Upper lobe of left lung (tissue), 4 donors: ENCODE data around the gene NOL3.

Source experiments
- POLR2A ChIP-seq, 4 donors: fragments of 450-650 bp; IDR thresholded peaks; one replicate each; pipeline ENCODE4 v1.5.1; 2016 to 2017; ENCODE audit warnings: antibody characterized with exemption in 4 of 4, mild to moderate bottlenecking in 2 of 4
- POLR2AphosphoS5 ChIP-seq, 2 donors: sonication (generic); formaldehyde crosslinking; IDR thresholded peaks; one replicate each; pipeline ENCODE4 v1.5.1; 2017; ENCODE audit warnings: antibody characterized with exemption in 2 of 2
- TF ChIP-seq, protein P1 (sequence below), 6 experiments: fragments of 450-650 bp in 4 of 6; fragments of 200-600 bp in 2 of 6; sonication (generic) in 2 of 6; IDR thresholded peaks; one replicate each; pipeline ENCODE4 v1.5.1; 2016 to 2019; ENCODE audit warnings: antibody characterized with exemption in 6 of 6

DNA sequence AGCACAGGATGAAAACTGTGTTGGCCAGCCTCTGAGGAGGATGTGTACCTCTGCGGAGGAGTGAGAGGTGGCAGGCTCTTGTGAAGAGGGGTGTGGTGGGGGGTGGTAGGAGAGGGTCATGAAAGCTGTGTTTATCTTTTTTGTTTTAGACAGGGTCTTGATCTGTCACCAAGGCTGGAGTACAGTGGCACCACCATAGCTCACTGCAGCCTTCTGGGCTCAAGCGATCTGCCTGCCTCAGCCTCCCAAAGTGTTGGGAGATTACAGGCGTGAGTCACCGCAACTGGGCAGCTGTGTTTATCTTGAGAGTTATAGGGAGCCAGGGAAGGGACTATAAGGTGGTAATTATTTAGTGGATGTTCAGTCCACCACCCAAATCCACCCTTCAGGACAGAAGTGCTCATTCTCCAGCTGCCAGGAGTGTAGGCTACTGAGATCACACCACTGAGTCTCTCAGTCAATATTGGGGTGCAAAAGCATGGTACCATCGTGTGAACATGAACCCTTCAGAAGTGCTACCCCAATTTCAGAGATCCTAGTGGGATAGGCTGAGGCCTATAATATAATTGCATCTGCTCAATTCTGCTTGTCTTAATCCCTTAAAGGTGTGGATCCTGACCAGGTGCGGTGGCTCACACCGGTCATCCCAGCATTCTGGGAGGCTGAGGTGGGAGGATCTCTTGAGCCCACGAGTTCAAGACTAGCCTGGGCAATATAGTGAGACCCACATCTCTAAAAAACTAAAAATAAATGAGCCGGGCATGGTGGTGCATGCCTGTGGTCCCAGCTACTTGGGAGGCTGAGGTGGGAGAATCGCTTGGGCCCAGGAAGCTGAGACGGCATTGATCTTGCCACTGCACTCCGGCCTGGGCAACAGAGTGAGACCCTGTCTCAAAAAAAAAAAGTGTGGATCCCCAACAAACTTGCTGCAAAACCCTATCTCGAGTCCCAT is 20.4 kb downstream of the NOL3 start:
- TF ChIP-seq, protein P1, sequence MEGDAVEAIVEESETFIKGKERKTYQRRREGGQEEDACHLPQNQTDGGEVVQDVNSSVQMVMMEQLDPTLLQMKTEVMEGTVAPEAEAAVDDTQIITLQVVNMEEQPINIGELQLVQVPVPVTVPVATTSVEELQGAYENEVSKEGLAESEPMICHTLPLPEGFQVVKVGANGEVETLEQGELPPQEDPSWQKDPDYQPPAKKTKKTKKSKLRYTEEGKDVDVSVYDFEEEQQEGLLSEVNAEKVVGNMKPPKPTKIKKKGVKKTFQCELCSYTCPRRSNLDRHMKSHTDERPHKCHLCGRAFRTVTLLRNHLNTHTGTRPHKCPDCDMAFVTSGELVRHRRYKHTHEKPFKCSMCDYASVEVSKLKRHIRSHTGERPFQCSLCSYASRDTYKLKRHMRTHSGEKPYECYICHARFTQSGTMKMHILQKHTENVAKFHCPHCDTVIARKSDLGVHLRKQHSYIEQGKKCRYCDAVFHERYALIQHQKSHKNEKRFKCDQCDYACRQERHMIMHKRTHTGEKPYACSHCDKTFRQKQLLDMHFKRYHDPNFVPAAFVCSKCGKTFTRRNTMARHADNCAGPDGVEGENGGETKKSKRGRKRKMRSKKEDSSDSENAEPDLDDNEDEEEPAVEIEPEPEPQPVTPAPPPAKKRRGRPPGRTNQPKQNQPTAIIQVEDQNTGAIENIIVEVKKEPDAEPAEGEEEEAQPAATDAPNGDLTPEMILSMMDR (IDR thresholded peaks at IDR 0.05): no peak
- TF ChIP-seq POLR2A (IDR thresholded peaks at IDR 0.05) (no peak), POLR2AphosphoS5 (IDR thresholded peaks at IDR 0.05) (no peak)
